HG03025 (cell line): Measurements from ENCODE around the gene EHHADH.
"Not testable (repeated sequence)": the region's sequence is repeated elsewhere in the genome, so short reads cannot be mapped to it uniquely, and the experiment has no call there.

ENCODE experiments used
- ATAC-seq: cut with Tn5 transposase; IDR thresholded peaks from one replicate; pipeline ENCODE4 v1.9.1; 2021; ENCODE audit warnings: mild to moderate bottlenecking, moderate library complexity; ENCODE audit not compliant: unreplicated experiment, low FRiP score

Gene EHHADH

GRCh38 chr3:185254799-185255198 lies 950 bp upstream of the EHHADH start:
- ATAC-seq, result no peak

- ATAC-seq, result not testable (repeated sequence)
Measured at GRCh38 chr3:185253133-185253532, 716 bp downstream of the EHHADH start.

- ATAC-seq, result no peak
Measured at GRCh38 chr3:185251272-185251671, 2.6 kb downstream of the EHHADH start.

- no peak for ATAC-seq
Measured at GRCh38 chr3:185250653-185251052, 3.2 kb downstream of the EHHADH start.

- ATAC-seq, result no peak
Measured at GRCh38 chr3:185250247-185250646, 3.6 kb downstream of the EHHADH start.

- ATAC-seq, result no peak
Measured at GRCh38 chr3:185242642-185243041, 11.2 kb downstream of the EHHADH start.

- ATAC-seq, result no peak
Measured at GRCh38 chr3:185236969-185237368, 16.9 kb downstream of the EHHADH start.

GRCh38 chr3:185233328-185233727 lies 20.5 kb downstream of the EHHADH start:
- no peak for ATAC-seq

- not testable (repeated sequence) for ATAC-seq
Measured at GRCh38 chr3:185226526-185226925, 27.3 kb downstream of the EHHADH start.

GRCh38 chr3:185225523-185225922 lies 28.3 kb downstream of the EHHADH start:
- ATAC-seq, result no peak

GRCh38 chr3:185225080-185225479 lies 28.8 kb downstream of the EHHADH start:
- no peak for ATAC-seq

GRCh38 chr3:185221203-185221602 lies 32.6 kb downstream of the EHHADH start:
- no peak for ATAC-seq

GRCh38 chr3:185216607-185216958 lies 37.3 kb downstream of the EHHADH start:
- ATAC-seq, result no peak

- ATAC-seq, result no peak
Measured at GRCh38 chr3:185215873-185216606, 37.8 kb downstream of the EHHADH start.

- no peak for ATAC-seq
Measured at GRCh38 chr3:185212559-185212958, 41.3 kb downstream of the EHHADH start.

- ATAC-seq, result no peak
Measured at GRCh38 chr3:185212086-185212485, 41.8 kb downstream of the EHHADH start.

GRCh38 chr3:185210621-185211142 lies 43.2 kb downstream of the EHHADH start:
- ATAC-seq, result no peak

GRCh38 chr3:185208823-185209222 lies 45.0 kb downstream of the EHHADH start:
- no peak for ATAC-seq

GRCh38 chr3:185207931-185208746 lies 45.7 kb downstream of the EHHADH start:
- peak; percentile 86 for ATAC-seq

GRCh38 chr3:185207481-185207880 lies 46.4 kb downstream of the EHHADH start:
- no peak for ATAC-seq

GRCh38 chr3:185205865-185206264 lies 48.0 kb downstream of the EHHADH start:
- ATAC-seq, result no peak

GRCh38 chr3:185204894-185205293 lies 49.0 kb downstream of the EHHADH start:
- no peak for ATAC-seq
